Transverse colon (tissue), 4 donors: ENCODE results near the gene DDN. TPM values are rescaled to one million over a fixed set of nuclear protein-coding genes. Genes with fewer than 3 reads are reported as not detected.
A peak's percentile ranks its signal among the peaks of the same experiment; 100 is the strongest.

Source experiments
- DNase-seq: peaks from one replicate; pipeline ENCODE4 v3.0.0-alpha.2; 2019
- H3K27ac ChIP-seq, 4 donors: fragments of 200-600 bp; sonication (generic); 2 replicates each; pipeline ENCODE4 v1.5.1; 2016 to 2018; ENCODE audit warnings: inconsistent platforms in 4 of 4
- H3K27me3 ChIP-seq: fragments of 200-600 bp; sonication (generic); 2 replicates; pipeline ENCODE4 v1.5.1; 2017; ENCODE audit warnings: inconsistent platforms
- H3K36me3 ChIP-seq, 4 donors: fragments of 200-600 bp; sonication (generic); 2 replicates each; pipeline ENCODE4 v1.5.1; 2017 to 2019; ENCODE audit warnings: inconsistent platforms in 4 of 4
- H3K4me1 ChIP-seq, 4 donors: fragments of 200-600 bp; sonication (generic); 2 replicates each; pipeline ENCODE4 v1.5.1; 2017 to 2020; ENCODE audit warnings: inconsistent platforms in 4 of 4
- H3K4me3 ChIP-seq, 4 donors: fragments of 200-600 bp; sonication (generic); 1 replicate in 1 of 4; 2 replicates in 3 of 4; pipeline versions ENCODE4 v1.5.1 to v1.6.1; 2017 to 2019; ENCODE audit warnings: inconsistent platforms in 4 of 4
- H3K9me3 ChIP-seq, 2 donors: fragments of 200-600 bp; sonication (generic); 2 replicates each; pipeline ENCODE4 v1.5.1; 2017 to 2019; ENCODE audit warnings: inconsistent platforms in 2 of 2
- EP300 ChIP-seq: sonication (generic); formaldehyde crosslinking; IDR thresholded peaks from one replicate; pipeline ENCODE4 v1.6.1; 2017; ENCODE audit warnings: antibody characterized with exemption, low read depth
- POLR2A ChIP-seq: fragments of 450-650 bp; IDR thresholded peaks from one replicate; pipeline ENCODE4 v1.6.1; 2016; ENCODE audit warnings: antibody characterized with exemption, mild to moderate bottlenecking, moderate library complexity
- POLR2AphosphoS5 ChIP-seq, 3 donors: sonication (generic); formaldehyde crosslinking; IDR thresholded peaks; one replicate each; pipeline ENCODE4 v1.6.1; 2016; ENCODE audit warnings: antibody characterized with exemption in 3 of 3
- WGBS, 2 donors: methylation state at CpG; one replicate each; pipeline ENCODE4 v1.1.5; 2018; ENCODE audit warnings: low coverage in 1 of 2; 5-methylcytosine and 5-hydroxymethylcytosine counted together
- in situ Hi-C, 4 donors: fragments of 200-750 bp; cut with MboI; loops; one replicate each; pipeline versions ENCODE4 v1.15.0 to v1.15.1; 2017; ENCODE audit warnings: low sequenced_read_pairs in 3 of 4, low pct_ligation_motif_present in 1 of 4, low pct_unique_long_range_greater_than_20kb in 1 of 4
- intact Hi-C: fragments of 100-400 bp; cut with DNase I; formaldehyde crosslinking; loops from one replicate; pipeline ENCODE4 v1.15.1; 2023; ENCODE audit warnings: low total_unique reads
- total RNA-seq, 4 donors: library from RNA; depleted of rRNA; stranded (reverse); fragments of >200 nt; gene quantifications; one replicate each; pipeline ENCODE4 v1.1.0, GENCODE V29; 2016
- TF ChIP-seq, protein P1 (sequence below), 5 experiments: fragments of 200-600 bp in 3 of 5; fragments of 450-650 bp in 2 of 5; sonication (generic) in 3 of 5; IDR thresholded peaks; 1 replicate in 2 of 5; 2 replicates in 3 of 5; pipeline ENCODE4 v1.5.1; 2016 to 2017; ENCODE audit warnings: antibody characterized with exemption in 5 of 5, inconsistent platforms in 3 of 5, mild to moderate bottlenecking in 2 of 5, moderate library complexity in 1 of 5

DDN gene
- total RNA-seq, 4 donors from 2014 or later: 0.27 to 0.32 TPM; not detected in 2

DNA sequence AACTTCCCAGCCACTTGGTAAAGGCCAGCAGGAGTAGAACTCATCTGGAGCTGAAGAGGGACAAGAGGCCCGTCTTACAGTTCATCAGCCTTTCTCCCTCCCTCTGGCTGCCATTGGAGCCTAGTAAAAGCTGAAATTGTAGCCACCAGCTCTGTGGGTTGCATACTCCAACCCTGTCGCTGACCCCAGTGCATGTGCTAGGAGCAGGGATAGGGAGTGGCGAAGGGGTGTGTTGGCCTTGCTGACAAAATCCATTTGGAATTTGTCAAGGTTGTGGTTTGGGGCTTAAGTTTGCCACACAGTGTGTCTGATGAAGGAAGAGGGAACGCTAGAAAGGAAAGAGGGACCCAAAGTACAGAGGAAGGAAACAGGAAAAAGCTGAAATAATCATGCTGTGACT lies 37.8 kb downstream of the DDN start:
- H3K27ac ChIP-seq: no peak overlapping the region
- intact Hi-C loops (no loop called here), in situ Hi-C loops (no loop called here)
- no peak overlapping the region for H3K4me3 ChIP-seq
- peaks cover 0 to 11% (median 8%) of the 10 kb centered on the region in 4 donors for H3K4me1 ChIP-seq
- no peaks in the 10 kb centered on the region for H3K27me3 ChIP-seq
- TF ChIP-seq, protein P1, sequence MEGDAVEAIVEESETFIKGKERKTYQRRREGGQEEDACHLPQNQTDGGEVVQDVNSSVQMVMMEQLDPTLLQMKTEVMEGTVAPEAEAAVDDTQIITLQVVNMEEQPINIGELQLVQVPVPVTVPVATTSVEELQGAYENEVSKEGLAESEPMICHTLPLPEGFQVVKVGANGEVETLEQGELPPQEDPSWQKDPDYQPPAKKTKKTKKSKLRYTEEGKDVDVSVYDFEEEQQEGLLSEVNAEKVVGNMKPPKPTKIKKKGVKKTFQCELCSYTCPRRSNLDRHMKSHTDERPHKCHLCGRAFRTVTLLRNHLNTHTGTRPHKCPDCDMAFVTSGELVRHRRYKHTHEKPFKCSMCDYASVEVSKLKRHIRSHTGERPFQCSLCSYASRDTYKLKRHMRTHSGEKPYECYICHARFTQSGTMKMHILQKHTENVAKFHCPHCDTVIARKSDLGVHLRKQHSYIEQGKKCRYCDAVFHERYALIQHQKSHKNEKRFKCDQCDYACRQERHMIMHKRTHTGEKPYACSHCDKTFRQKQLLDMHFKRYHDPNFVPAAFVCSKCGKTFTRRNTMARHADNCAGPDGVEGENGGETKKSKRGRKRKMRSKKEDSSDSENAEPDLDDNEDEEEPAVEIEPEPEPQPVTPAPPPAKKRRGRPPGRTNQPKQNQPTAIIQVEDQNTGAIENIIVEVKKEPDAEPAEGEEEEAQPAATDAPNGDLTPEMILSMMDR (IDR thresholded peaks at IDR 0.05): no peak
- TF ChIP-seq POLR2AphosphoS5 (IDR thresholded peaks at IDR 0.05): no peak
- TF ChIP-seq POLR2A: no peak
- TF ChIP-seq EP300: no peak
- 53 to 78% methylated on average over 3 to 4 of the region's 4 CpGs for WGBS, 2 donors
- H3K9me3 ChIP-seq: no peaks in the 10 kb centered on the region
- no peaks in the 10 kb centered on the region for H3K36me3 ChIP-seq
- no peak for DNase-seq

DNA sequence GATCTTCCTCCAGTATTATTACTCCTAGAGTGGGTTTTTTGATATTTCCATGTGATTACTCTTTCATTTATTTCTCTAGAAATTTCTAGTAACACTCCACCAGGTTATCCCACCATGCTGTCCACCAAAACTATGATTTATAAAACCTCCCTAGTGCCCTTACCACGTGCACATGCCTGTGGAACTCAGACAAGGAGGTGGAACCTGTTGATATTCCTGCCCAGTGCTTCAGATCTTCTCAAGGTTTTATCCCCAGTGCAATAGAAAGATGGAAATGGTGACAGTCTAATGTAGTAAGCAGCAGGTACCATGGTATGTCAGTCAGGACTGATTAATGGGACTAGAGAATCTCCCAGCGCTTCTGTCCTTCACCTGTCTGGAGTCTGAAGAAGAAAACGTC lies 38.3 kb downstream of the DDN start:
- TF ChIP-seq EP300: no peak
- TF ChIP-seq POLR2A: no peak
- TF ChIP-seq POLR2AphosphoS5 (IDR thresholded peaks at IDR 0.05): no peak
- TF ChIP-seq, protein P1 (IDR thresholded peaks at IDR 0.05): no peak
- no peaks in the 10 kb centered on the region for H3K9me3 ChIP-seq
- no peaks in the 10 kb centered on the region for H3K27me3 ChIP-seq
- in situ Hi-C loops: no loop called here
- H3K4me1 ChIP-seq: peaks cover 4 to 15% (median 11%) of the 10 kb centered on the region in 4 donors
- no peak for DNase-seq
- intact Hi-C loops: no loop called here
- 57 to 80% methylated on average over 3 of the region's 3 CpGs for WGBS, 2 donors
- no peak overlapping the region for H3K27ac ChIP-seq
- no peak overlapping the region for H3K4me3 ChIP-seq
- H3K36me3 ChIP-seq: no peaks in the 10 kb centered on the region

DNA sequence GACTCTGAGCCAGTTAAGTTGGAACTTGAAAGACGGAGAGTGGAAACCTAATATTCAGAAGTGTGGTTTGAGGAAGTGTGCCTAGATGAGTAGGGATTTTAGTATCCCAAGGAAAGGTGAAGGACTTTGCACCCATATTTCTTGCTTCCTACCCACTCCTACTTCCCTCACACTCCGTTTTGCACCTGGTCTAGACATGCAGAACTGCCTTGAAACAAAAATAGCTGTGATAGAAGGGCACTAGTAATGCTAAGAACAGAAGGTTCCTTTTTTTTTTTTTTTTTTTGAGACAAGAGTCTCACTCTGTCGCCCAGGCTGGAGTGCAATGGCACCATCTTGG lies 41.2 kb downstream of the DDN start:
- H3K27me3 ChIP-seq: no peaks in the 10 kb centered on the region
- peak overlapping the region; percentile 83 to 94 (median 90) for H3K27ac ChIP-seq
- in situ Hi-C loops: no loop called here
- H3K9me3 ChIP-seq: no peaks in the 10 kb centered on the region
- intact Hi-C loops: no loop called here
- H3K4me3 ChIP-seq: peak overlapping the region in 2 of 4 donors; percentile 59 to 73
- no peaks in the 10 kb centered on the region for H3K36me3 ChIP-seq
- no peak for DNase-seq
- WGBS, 2 donors: 10 to 29% methylated on average over 2 to 3 of the region's 3 CpGs
- TF ChIP-seq EP300: no peak
- TF ChIP-seq POLR2A: no peak
- TF ChIP-seq POLR2AphosphoS5 (IDR thresholded peaks at IDR 0.05): no peak
- TF ChIP-seq, protein P1 (IDR thresholded peaks at IDR 0.05): no peak
- H3K4me1 ChIP-seq: peaks cover 6 to 34% (median 23%) of the 10 kb centered on the region in 4 donors

DNA sequence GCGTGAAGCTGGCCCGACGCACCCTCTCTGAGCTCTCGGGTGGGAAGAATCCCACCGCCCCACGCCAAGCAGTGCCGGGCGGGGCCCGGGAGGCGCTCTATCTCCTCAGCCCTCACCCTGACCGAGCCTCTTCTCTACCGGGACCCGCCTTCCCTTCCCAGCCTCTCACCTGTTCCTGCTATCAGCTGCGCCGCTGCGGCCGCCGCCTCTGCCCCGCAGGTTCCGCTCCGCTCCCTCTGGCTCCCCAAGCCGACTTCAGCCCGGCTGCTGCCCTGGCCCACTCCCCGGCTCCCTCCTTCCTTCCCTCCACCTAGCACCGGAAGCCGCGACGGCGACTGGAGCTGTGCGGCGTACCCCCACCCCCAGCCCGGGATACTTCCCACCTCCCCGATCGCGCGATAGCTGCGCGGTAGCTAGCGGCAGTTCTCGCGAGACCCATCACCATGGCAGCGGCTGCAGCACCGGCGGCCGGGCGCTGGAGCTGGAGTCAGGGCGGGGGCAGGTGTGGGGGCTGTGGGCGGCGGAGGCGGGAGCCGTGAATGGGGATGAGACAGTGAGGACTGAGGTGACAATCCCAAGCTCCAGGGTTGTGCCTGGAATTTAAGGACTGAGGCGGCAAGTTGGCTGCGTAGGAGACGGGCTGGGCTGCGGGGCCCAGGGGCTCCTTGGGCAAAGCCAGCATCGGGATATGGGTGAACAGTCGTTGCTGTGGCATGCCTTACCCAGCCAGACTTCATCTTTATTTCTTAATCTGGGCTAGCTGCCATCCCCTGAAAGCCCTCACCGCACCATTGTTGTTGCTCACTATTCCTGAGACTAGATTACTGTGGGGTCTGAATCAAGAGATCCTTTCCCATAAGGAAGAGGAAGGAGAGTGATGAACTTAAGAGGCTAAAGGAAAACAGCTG lies 41.8 kb downstream of the DDN start, which contains the start of gene ARF3:
ARF3 (minus strand) TSS at position 347 of the 908 bp plus-strand sequence. CDS start 16,392 bp downstream, outside the sequence.
- in situ Hi-C loops (no loop called here), intact Hi-C loops (no loop called here)
- TF ChIP-seq, protein P1 (IDR thresholded peaks at IDR 0.05): no peak
- peak; percentile 90 to 93 (median 91) for TF ChIP-seq POLR2AphosphoS5 (IDR thresholded peaks at IDR 0.05)
- no peak for TF ChIP-seq EP300
- TF ChIP-seq POLR2A: peak; percentile 90
- 0 to 1% methylated on average over 3 to 55 of the region's 58 CpGs for WGBS, 2 donors
- peak within 1 kb of the TSS; percentile 59 to 96 (median 80) for H3K4me3 ChIP-seq
- no peaks in the 10 kb centered on the region for H3K27me3 ChIP-seq
- peak; percentile 96 for DNase-seq
- H3K4me1 ChIP-seq: peaks cover 6 to 34% (median 23%) of the 10 kb centered on the region in 4 donors
- H3K27ac ChIP-seq: peak within 1 kb of the TSS; percentile 83 to 94 (median 90)
- no peaks in the 10 kb centered on the region for H3K9me3 ChIP-seq
- H3K36me3 ChIP-seq: no peaks in the 10 kb centered on the region
